Measurements from ENCODE around the gene INTS14.
"Not testable (repeated sequence)": the region's sequence is repeated elsewhere in the genome, so short reads cannot be mapped to it uniquely, and the experiment has no call there.

INTS14 gene

DNA sequence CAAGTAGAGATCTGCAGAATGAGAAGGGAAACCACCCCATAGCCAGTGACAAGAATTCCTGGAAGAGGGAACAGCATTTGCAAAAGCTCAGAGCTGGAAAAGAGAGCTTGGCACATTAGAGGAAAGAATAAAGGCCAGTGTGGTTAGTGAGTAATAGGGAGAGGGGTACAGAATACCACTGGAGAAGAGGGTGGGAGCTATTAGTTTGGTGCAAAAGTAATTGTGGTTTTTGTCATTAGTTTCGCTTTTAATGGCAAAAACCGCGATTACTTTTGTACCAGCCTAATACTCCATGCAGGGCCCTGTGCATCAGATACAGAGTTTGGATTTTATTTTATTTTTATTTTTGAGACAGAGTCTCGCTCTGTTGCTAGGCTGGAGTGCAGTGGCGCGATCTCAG, 20.6 kb upstream of the INTS14 start:
- no peak for DNase-seq (ENCODE audit: low read depth in 3 of 3)

DNA sequence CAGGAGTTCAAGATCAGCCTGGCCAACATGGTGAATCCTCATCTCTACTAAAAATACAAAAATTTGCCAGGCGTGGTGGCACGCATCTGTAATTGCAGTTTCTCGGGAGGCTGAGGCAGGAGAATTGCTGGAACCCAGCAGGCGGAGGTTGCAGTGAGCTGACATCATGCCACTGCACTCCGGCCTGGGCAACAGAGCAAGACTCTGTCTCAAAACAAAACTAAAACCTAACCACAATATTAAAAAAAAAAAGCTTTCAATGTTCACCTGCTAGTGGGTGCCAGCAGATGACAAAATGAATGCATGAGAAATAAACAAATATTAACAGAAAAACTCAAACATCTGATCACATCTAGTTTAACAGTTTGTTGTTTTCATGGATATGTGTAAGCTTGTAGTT, 19.8 kb upstream of the INTS14 start:
- no peak for DNase-seq (ENCODE audit: low read depth in 3 of 3)

DNA sequence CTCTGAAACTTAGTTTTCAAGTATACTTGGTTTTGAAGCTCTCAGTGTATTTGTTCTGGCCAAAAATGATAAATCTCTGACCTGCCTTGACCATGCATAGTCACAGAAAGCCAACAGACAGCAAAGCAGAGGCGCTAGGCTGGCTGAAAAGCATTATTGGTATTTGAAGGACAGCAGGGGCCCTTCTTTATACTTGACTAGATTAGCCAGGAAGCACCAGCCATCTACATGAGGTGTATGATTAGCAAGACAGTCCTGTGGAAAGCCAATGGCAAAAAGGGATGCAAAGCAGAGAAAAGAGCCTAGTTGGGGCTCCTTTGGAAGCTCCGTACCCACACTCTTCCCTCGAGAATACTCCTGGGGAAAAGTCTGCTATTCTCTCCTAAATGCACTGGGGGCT, 18.6 kb upstream of the INTS14 start:
- no peak for DNase-seq (ENCODE audit: low read depth in 3 of 3)

DNA sequence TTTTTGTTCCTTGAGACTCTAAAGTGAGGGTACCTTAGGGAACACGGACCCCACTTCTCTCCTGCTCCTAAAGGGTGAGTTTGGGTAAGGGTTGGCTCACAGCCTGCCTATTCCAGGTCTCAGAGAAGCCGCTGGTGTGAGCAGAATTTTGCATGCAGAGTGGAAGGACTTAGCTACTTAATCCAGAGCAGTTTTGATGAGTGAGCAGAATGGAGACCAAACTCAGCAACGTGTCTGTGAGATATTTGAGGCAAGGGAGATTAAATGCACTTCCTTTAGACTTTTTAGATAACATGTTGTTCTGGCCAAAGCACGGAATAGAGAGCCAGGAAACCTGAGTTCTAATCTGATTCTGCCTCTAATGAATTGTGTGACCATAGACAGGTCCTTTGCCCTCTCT, 15.9 kb upstream of the INTS14 start:
- no peak for DNase-seq (ENCODE audit: low read depth in 3 of 3)

DNA sequence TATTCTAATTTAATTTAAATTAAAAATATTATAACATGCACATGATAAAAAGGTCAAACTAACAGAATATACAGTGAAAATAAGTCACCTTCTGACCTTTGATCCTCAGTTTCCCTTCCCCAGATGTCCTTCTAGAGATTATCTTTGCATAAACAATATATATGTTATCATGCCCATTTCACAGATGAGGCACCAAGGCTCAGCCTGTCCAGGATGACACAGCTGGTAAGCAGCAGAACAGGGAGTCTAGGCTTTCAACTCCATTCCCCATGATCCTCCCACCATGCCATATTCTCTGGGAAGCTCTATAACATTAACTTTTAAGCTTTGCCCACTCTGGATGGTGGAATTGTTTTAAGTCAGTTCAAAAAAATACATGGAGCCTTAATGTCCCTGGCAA, 12.2 kb upstream of the INTS14 start:
- DNase-seq (ENCODE audit: low read depth in 3 of 3): no peak

DNA sequence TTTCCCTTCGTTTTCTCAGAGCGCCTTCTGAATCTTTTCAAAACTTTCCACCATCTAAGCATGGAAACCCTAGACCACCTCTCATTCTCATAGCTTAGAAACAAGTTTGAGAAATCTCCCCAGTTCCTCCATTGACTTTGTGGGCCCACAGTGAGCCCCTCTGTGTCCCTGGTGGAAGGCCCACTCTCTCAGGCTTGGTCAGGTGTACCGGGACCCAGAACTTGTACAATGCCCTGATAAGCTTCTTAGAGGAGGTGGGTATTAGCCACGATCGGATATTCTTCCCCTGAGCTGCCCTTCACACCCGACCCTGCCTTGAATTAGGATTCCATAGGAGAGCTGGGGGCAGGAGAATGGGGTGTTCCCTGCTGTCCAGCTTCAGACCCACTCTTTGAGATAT, 10.7 kb upstream of the INTS14 start, which contains the start of gene SLC24A1:
Gene SLC24A1, plus strand, starts transcription at position 301 of the 400 bp plus-strand sequence. CDS start 2,143 bp downstream, outside the sequence.
- no peak for DNase-seq (ENCODE audit: low read depth in 3 of 3)

DNA sequence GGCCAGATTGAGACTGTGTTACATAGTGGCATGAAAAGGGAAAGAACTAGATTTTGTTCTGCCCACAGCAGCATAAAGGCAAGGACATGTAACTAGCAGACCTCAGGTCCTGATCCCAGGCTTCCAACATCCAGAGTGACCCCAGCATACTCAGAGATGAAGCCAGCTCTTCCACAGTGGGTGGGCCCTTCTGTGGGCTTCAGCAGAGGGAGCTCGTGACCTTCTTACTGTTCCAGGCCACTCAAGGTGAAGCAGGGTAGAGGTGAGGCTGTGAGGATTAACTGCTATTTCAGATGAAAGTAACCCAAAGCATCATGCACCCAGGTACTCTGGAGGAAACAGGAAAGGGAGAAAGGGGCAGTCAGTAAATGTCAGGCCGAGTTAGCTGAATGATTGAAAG, 9.9 kb upstream of the INTS14 start:
- DNase-seq (ENCODE audit: low read depth in 3 of 3): no peak

DNA sequence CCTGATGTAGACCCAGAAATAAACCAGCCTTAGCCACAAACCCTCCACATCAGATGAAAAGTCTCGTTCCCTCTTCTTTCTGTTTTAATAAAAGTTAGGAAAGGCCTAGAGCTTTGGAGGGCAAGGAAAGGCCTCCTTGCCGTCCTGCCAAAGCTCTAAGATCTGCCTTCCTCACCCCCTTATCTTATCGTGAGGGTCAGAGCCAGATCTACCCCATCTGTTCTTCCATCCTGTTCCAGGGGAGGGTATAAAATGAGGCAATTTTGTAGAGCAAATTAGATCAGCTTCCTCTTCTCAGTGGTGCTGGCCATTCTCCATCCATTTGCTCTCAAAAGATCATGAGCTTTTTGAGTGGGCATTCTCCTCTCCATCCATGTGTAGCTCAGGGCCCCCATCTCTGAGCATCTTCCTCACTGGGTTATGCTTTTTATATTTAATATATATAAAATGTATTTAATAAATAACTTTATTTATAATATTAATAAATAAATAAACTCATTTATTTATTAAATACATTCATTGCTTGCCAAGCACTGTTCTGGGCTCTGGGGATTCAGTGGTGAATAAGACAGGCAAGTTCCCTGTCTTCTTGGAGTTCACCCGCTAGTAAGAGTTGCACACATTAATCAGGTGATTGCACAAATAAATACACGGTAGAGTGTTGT, 8.8 kb upstream of the INTS14 start:
- no peak for DNase-seq (ENCODE audit: low read depth in 3 of 3)

DNA sequence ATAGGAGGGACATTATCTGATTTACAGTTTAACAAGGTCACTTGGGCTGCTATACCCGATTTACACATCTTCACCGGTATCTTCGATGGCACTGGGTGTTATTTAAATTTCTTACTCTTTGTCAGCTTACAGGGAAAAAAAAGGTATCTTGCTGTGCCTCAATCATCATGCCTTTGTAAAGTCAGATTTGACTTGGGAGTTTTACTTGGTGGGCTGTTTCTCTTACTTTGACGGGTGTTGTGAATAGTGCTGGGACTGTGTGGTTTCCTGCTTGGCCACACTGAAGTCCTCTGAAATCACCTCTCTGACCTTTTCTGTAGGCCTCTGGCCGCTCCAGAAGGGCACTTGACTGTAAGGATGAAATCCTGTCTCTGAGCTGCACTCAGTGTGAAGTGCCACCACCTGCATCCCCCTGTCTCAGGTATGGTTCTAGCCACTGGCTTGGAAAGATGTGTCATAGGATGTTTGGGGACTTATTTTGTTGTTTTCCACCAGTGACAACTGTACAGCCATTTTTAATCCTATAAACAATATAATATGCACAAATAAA, 7.7 kb upstream of the INTS14 start:
- DNase-seq (ENCODE audit: low read depth in 3 of 3): no peak

DNA sequence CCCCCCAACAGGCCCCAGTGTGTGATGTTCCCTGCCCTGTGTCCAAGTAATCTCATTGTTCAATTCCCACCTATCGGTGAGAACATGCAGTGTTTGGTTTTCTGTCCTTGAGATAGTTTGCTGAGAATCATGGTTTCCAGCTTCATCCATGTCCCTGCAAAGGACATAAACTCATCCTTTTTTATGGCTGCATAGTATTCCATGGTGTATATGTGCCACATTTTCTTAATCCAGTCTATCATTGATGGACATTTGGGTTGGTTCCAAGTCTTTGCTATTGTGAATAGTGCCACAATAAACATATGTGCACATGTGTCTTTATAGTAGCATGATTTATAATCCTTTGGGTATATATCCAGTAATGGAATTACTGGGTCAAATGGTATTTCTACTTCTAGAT, 5.0 kb upstream of the INTS14 start:
- not testable (repeated sequence) for DNase-seq (ENCODE audit: low read depth in 3 of 3)

DNA sequence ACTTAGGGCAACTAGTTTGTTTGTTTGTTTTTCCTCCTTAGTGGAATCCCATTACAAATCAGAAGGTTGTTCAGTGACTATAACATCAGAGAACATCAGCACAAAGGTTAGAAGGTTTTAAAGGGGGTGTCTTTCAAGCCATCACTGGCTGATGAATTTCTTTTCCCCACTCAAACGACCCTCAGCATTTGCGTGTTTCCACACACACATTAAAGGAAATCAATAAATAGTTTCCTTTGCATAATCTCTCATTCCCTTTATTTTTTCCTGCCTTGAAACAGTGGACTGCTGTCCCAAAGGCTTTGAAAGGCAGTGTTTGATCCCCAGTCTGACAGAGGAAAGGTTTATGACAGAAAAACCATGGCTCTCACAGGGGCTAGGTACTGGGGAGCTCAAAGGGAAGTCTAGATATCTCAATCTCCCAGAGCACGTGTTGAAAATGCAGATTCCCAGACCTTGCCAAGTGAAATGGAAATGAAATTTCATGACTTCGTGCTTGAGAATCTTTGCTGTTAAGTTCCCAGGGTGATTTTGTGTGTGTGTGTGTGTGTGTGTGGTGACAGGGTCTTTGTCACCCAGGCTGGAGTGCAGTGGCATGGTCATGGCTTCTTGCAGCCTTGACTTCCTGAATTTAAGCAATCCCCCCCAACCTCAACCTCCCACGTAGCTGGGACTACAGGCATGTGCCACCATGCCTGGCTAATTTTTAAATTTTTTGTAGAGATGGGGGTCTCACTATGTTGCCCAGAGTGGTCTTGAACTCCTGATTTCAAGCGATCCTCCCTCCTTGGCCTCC, 2.2 kb upstream of the INTS14 start:
- DNase-seq (ENCODE audit: low read depth in 3 of 3): no peak

DNA sequence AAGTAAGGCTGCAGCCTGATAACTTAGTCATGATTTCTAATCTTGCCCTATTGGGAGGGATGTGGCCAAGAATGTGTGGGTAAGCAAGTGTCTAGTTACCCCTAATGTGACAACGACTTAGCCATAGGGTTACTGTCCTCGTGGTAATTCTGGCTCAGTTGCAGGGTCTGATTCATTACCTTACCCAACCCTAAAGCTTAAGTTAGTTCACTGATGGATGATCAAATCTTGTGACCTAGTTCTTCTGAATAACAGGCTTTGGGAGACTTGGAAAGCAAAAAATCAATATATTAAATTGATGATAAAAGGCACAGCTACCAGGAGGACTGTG, 1.6 kb upstream of the INTS14 start:
- DNase-seq (ENCODE audit: low read depth in 3 of 3): no peak

DNA sequence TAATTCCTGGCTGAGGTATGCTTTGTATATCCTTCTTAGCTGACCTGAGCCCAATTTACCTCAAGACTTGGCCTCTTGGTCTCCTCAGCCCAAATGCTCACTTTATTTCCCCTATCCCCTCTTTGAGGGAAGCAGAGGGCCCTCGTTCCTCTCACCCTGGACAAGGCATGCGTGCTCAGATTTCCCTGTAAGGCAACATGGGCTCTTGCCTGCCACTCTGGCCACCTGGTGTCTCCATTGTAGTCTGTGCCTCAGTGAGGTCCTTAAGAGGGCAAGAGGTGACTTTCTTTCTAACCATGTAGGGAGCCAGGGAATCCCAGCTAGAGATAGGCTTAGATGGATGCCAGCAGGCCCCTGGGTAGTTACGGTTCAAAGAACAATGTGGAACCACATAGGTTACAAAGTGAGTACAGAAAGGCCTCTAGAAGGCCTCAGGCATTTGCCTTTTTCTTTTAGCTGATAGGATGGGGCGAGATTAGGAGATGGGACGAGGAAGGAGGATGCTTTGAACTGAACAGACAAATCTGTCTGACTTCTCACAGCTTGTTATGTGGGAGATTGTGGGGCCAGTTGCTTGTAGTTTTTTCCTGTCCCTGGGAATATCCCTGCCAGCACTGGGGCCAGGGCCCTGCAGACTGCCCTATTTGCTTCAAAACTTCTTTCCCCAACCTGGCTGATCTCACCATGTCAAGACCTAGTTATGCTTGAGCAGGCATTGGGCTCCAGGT, 1.1 kb upstream of the INTS14 start:
- no peak for DNase-seq (ENCODE audit: low read depth in 3 of 3)

DNA sequence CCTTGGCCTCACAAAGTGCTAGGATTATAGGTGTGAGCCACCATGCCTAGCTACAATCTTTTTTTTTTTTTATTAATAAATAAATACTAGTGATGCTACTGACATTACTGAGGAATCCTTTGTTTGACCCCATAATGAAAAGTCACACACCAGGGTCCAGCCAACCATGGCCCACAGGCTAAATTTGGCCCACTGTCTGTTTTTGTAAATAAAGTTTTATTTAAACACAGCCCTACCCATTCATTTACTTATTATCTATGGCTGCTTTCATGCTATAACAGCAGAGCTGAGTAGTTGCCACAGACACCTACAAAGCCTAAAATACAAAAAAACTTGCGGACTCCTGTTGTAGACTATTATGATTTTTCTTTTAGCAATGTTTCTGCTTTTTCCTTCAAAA, 7.4 kb downstream of the INTS14 start:
- no peak for DNase-seq (ENCODE audit: low read depth in 3 of 3)

DNA sequence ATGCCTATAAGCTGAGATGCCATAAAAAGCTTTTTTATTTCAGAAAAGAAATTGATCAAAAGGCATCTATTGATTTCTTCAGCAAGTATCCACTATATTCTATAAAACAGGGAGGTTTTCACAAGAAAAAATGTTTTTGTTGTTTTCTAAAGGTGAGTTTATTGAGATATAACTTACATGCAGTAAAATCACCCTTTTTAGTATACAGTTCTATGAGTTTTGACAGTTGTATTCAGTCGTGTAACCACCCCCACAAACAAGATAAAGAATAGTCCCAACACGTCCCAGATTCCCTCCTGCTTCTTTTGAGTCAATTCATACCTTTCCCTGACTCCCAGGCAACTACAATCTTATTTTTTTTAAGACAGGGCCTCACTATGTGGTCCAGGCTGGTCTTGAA, 7.8 kb downstream of the INTS14 start:
- DNase-seq (ENCODE audit: low read depth in 3 of 3): no peak

DNA sequence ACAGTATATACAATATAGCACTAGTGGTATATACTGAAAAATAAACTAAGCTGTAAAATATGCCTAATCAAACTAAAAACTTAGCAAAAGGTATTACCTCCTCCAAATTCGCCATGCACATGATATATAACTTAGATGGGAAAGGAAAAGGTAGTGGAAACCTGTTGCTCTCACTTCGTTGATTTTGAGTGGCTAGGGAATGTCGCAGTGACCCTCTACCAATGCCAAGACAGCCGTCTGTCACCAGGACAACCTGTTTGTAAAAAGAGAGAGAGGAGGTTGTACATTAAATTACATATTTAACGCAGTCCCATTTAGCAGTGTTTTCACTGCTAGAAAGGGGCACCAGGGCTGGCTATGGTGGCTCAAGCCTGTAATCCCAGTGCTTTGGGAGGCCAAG, 11.3 kb downstream of the INTS14 start:
- no peak for DNase-seq (ENCODE audit: low read depth in 3 of 3)

DNA sequence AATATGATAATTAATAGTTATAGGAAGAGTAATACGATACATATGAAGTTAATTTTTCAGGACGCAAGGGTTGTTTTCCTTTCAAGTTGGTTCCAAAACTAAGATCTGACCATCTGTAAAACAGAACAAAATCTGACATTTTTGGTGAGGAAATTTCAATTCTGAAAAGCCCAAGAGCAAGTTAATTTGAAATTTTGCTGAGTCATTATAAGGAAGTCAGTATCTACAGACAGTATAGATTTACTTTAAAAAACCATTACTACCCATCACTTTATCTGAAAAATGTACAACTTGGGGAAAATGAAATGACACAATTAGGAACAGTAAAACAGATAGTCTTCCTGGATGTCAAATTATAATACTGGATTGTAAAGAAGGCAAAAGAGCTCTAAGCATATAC, 12.5 kb downstream of the INTS14 start:
- DNase-seq (ENCODE audit: low read depth in 3 of 3): no peak

DNA sequence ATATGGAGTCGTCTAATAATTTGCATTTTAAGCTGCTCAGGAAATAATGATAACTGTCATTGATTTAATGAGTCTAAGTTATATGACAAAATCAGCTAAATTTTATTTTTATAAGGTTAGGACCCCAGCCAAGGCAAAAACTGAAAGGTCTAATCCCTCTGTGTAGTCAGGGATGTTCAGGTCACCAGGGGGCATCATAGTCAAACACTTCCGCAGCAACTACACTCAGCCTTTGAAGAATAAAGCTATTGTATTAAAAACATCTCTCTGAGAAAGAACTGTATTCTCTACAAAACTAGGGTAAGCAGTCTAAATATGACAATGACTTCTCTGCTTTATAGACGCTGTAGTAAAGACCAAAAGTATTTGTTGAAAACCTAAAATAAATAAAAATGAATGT, 15.0 kb downstream of the INTS14 start:
- DNase-seq (ENCODE audit: low read depth in 3 of 3): no peak

DNA sequence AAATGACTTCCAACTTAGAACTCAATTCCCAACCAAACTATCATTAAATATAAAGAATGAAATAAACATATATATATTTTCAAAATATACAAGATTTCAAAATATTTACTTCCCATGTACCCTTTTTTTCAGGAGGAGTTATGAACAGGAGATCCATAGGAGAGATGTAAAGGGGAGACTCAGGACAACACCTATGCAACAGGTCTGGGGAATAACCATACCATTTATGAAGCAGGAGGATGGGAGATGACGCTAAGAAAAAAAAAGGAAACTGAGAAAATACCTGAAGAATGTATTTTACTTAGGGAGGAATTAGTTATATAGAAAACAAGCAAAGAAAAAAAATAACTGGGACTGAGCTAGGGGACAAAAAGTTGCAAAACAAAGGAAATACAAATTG, 23.8 kb downstream of the INTS14 start:
- no peak for DNase-seq (ENCODE audit: low read depth in 3 of 3)

DNA sequence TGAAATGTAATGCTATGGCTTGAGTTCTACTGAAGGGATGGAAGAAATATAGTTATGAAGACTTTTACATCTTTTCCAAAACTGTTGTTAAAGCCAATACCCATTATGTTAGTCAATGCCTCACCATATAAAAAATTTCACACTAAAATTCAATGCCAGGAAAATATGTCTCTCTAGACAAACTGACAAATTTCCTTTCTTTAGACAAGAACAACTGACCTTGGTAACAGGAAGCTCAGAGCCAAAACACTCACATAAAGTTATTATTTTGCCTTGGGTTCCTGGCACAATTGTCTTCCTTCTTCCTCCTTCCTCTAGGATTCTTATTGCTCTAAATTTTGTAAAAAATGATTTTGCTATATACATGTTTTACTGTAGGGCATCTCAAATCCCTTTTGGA, 26.7 kb downstream of the INTS14 start:
- DNase-seq (ENCODE audit: low read depth in 3 of 3): no peak

DNA sequence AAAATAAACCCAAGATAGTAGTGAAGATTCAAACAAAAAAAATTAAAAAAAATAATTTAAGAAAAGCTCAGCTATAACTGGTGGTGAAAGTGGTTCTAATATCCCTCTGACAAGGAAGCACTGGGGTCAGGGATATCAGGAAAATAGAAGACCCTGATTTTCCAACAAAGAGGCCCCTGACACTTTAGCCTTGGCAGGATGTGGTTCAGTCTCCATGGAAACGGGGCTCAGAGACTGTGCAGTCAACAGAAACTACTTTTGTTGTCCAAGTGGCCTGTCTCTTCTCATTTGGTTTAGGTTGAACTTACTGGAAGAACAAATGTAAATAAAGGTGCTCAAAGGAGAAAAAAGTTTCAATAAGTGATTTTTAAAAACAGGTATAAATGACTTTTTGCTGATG, 27.2 kb downstream of the INTS14 start:
- peak in 2 of 3 experiments; percentile 4 to 5 for DNase-seq (ENCODE audit: low read depth in 3 of 3)

DNA sequence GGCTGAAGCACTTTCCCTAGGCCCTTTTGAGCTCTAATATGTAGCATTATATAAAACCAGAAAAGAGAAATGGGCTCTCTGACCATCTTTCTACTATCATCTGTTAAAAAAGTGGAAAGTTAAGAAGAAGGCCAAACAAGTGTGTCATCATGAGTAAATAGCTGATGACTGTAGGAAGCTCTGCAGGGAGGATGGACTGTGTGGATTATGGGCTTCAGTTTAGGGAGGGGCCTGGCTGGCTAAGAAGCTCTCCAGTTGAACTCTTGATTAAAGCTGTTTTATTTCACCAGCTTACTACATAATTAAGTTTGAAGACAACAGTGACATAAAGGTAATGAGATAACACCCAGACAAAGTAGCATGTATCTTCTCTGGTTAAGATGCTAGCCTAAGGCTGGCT, 30.6 kb downstream of the INTS14 start:
- no peak for DNase-seq (ENCODE audit: low read depth in 3 of 3)

DNA sequence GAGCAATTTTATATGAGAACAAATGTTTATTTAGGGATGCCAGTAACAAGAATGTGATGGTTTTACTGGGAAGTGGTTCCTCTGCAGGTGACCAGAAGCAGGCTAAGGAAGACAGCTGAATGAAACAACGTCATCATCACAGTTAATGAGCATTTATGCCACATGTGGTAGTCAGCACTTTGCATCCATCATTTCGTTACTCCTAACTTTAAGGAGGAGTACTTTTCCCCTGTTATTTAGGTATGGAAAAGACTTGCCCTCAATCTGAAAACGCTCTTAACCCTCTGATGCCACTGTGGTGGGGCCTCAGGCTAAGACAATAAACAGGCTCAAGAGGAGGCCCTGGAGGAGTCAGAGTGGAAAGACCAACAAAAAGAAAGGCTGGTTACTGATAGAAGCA, 31.2 kb downstream of the INTS14 start:
- no peak for DNase-seq (ENCODE audit: low read depth in 3 of 3)

Measured in stimulated activated CD4-positive, alpha-beta T cell treated with anti-CD3 and anti-CD28 coated beads, TNF-alpha, amount 100 ng/mL, for 24 hours (primary cell).